GM12878 (cell line): ENCODE results near the gene EPGN. TPM values are rescaled to one million over a fixed set of nuclear protein-coding genes. Genes with fewer than 3 reads are reported as not detected.

Experiments
- ATAC-seq: fragments of 200-7000 bp; cut with Tn5 transposase; 3 replicates; pipeline ENCODE4 v1.9.1; 2020; ENCODE audit warnings: mild to moderate bottlenecking, moderate library complexity
- BruUV-seq: library from RNA; stranded (reverse); fragments of 400-500 nt; replicated peaks from 2 replicates; lab custom pipeline; 2021; lab: Mats Ljungman, UMichigan
- CTCF ChIA-PET: fragments of 300-600 bp; sonication (Branson Sonifier 250); formaldehyde crosslinking; extraction: SDS; loops from one replicate; lab custom pipeline; 2021; ENCODE audit warnings: inconsistent platforms; lab: Yijun Ruan, JAX
- POLR2A ChIA-PET: fragments of 350-600 bp; formaldehyde crosslinking; extraction: SDS; loops from one replicate; lab custom pipeline; 2021; ENCODE audit warnings: inconsistent platforms; lab: Charles Lee
- RAD21 ChIA-PET: fragments of 300-600 bp; sonication (Branson Sonifier 250); formaldehyde crosslinking; loops from one replicate; lab custom pipeline; 2023; ENCODE audit warnings: antibody characterized with exemption; ENCODE audit not compliant: unreplicated experiment; lab: Charles Lee
- SMC1A ChIA-PET: fragments of 300-600 bp; sonication (Branson Sonifier 250); formaldehyde crosslinking; loops from one replicate; lab custom pipeline; 2023; ENCODE audit not compliant: unreplicated experiment, uncharacterized antibody; lab: Charles Lee
- DNase-seq: peaks from one replicate; pipeline ENCODE4 v3.0.0-alpha.2; 2011; ENCODE audit warnings: low read depth, low spot score
- FAIRE-seq: peaks from 3 replicates; lab custom pipeline; 2011; peaks lifted over from hg19 to GRCh38; lab: Jason Lieb, UNC
- H2AFZ ChIP-seq: 2 replicates; pipeline ENCODE4 v1.6.0; 2011; ENCODE audit warnings: low read depth, low read length, control low read depth; ENCODE audit not compliant: control insufficient read depth
- H3K27ac ChIP-seq: 2 replicates; pipeline ENCODE4 v1.5.1; 2011; ENCODE audit warnings: control low read depth; ENCODE audit not compliant: control insufficient read depth, insufficient read depth
- H3K27me3 ChIP-seq, 2 experiments: replicated peaks in 1 of 2; 2 replicates each; pipeline versions ENCODE4 v1.6.0 to v1.6.1; 2011; ENCODE audit warnings: low read length in 1 of 2; ENCODE audit not compliant: control insufficient read depth in 2 of 2, insufficient read depth in 2 of 2
- H3K36me3 ChIP-seq, 2 experiments: 2 replicates each; pipeline ENCODE4 v1.5.1; 2011; ENCODE audit warnings: low read length in 1 of 2; ENCODE audit not compliant: control insufficient read depth in 2 of 2, insufficient read depth in 2 of 2
- H3K4me1 ChIP-seq: 2 replicates; pipeline ENCODE4 v1.6.1; 2011; ENCODE audit warnings: mild to moderate bottlenecking, low read length, moderate library complexity, mixed read lengths; ENCODE audit not compliant: control insufficient read depth, insufficient read depth
- H3K4me2 ChIP-seq: 2 replicates; pipeline ENCODE4 v1.6.0; 2011; ENCODE audit warnings: control low read depth; ENCODE audit not compliant: control insufficient read depth, insufficient read depth
- H3K4me3 ChIP-seq: fragments of 200-600 bp; sonication (generic); 2 replicates; pipeline ENCODE4 v1.5.1; 2016
- H3K79me2 ChIP-seq: 2 replicates; pipeline ENCODE4 v1.6.0; 2011; ENCODE audit warnings: low read length; ENCODE audit not compliant: control insufficient read depth, insufficient read depth
- H3K9ac ChIP-seq: 2 replicates; pipeline ENCODE4 v1.8.0; 2011; ENCODE audit warnings: low read length, control low read depth, mixed read lengths; ENCODE audit not compliant: control insufficient read depth, insufficient read depth
- H3K9me3 ChIP-seq: replicated peaks from 3 replicates; pipeline ENCODE4 v1.5.1; 2011; ENCODE audit warnings: mild to moderate bottlenecking, low read length; ENCODE audit not compliant: control insufficient read depth, insufficient read depth
- H4K20me1 ChIP-seq: 2 replicates; pipeline ENCODE4 v1.6.0; 2011; ENCODE audit not compliant: control insufficient read depth, insufficient read depth
- JUND ChIP-seq: IDR thresholded peaks from 2 replicates; pipeline ENCODE4 v1.6.1; 2012; ENCODE audit warnings: low read depth, mild to moderate bottlenecking, low read length, improper control_type of control experiment, moderate library complexity
- MEF2A ChIP-seq: IDR thresholded peaks from 2 replicates; pipeline ENCODE4 v1.6.1; 2011; ENCODE audit warnings: low read depth, mild to moderate bottlenecking, low read length, moderate library complexity; ENCODE audit not compliant: insufficient read depth
- NR2C1 ChIP-seq: fragments of 450-650 bp; IDR thresholded peaks from 2 replicates; pipeline ENCODE4 v1.6.1; 2017; ENCODE audit warnings: antibody characterized with exemption, mild to moderate bottlenecking, moderate library complexity
- SUZ12 ChIP-seq: fragments of 200-600 bp; sonication (generic); IDR thresholded peaks from one replicate; pipeline ENCODE4 v1.6.1; 2018; ENCODE audit warnings: antibody characterized with exemption, mild to moderate bottlenecking; ENCODE audit not compliant: unreplicated experiment
- WGBS: methylation state at CpG from one replicate; pipeline ENCODE4 v1.1.6; 2016; ENCODE audit warnings: low lambda C conversion rate; ENCODE audit not compliant: insufficient replicate concordance, insufficient coverage; ENCODE audit errors: missing lambda C conversion rate; 5-methylcytosine and 5-hydroxymethylcytosine counted together
- in situ Hi-C: fragments of 300-500 bp; cut with MboI; formaldehyde crosslinking; loops from 9 replicates; pipeline ENCODE4 v1.14.3; 2018; ENCODE audit warnings: mixed read lengths
- intact Hi-C: fragments of 100-400 bp; cut with micrococcal nuclease; formaldehyde crosslinking; loops from one replicate; pipeline ENCODE4 v1.14.2; 2022; ENCODE audit not compliant: unreplicated experiment
- polyA plus RNA-seq, 11 experiments: library from polyadenylated mRNA; depleted of rRNA in 4 of 11; unstranded in 6 of 11; stranded (reverse) in 5 of 11; fragments of >200 nt; fragmentation: Nextera tagmentation in 4 of 11; fragmentation: Illumina TruSeq in 1 of 11; extraction: Ambion mirVana in 4 of 11; extraction: Trizol in 1 of 11; gene quantifications; 1 replicate in 1 of 11; 2 replicates in 10 of 11; pipeline versions ENCODE4 v1.2.1 to v1.2.3, GENCODE V29; 2011 to 2016; ENCODE audit warnings: inconsistent platforms in 2 of 11, missing spikeins in 2 of 11, low read depth in 1 of 11
- total RNA-seq, 4 experiments: library from RNA; depleted of rRNA in 3 of 4; stranded (reverse); fragments of >200 nt in 3 of 4; fragmentation: Illumina TruSeq in 1 of 4; extraction: Trizol in 1 of 4; gene quantifications; 2 replicates each; pipeline versions ENCODE4 v1.2.1 to v1.2.3, GENCODE V29; 2013 to 2021
- TF ChIP-seq, protein P1 (sequence below): fragments of 450-650 bp; IDR thresholded peaks from 2 replicates; pipeline ENCODE4 v1.6.1; 2018; ENCODE audit warnings: mild to moderate bottlenecking, low read depth, moderate library complexity; ENCODE audit not compliant: partially characterized antibody
- TF ChIP-seq, protein P2 (sequence below): fragments of 450-650 bp; IDR thresholded peaks from 2 replicates; pipeline ENCODE4 v1.6.1; 2016; ENCODE audit warnings: mild to moderate bottlenecking, moderate library complexity, borderline replicate concordance

Gene EPGN
- total and polyA plus RNA-seq, 10 of the 15 experiments (the other 5 are each of a cell fraction or from before 2014, with no cell fraction given) = 0.06 to 0.54 (median 0.28) TPM; not detected in 6

DNA sequence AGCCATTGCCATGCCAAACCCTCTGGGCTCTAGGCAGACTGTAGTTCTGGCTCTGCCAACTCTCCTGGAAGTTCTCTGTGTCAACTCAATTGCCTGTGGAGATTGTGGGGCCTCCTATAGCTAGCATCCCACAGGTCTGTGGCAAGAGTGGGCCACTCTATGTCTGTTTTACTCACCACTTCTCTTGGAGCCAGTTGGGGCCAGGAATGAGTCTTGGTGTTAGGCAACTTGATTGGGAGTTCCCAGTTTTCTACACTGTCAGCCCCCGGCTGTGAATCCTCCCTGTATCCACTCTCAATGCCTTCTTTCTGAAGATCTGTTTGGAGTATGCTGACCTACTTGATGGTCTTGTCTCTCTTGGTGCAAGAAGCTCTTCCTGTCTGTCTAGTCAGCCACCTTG, 48.2 kb upstream of the EPGN start:
- FAIRE-seq (no peak), DNase-seq (no peak), ATAC-seq (no peak)
- Histone ChIP-seq H3K36me3 (no peaks in the 10 kb centered on the region), H3K79me2 (no peaks in the 10 kb centered on the region), H2AFZ (no peak overlapping the region), H4K20me1 (no peaks in the 10 kb centered on the region), H3K4me2 (no peak overlapping the region), H3K4me3 (no peak overlapping the region), H3K27ac (no peak overlapping the region), H3K27me3 (no peaks in the 10 kb centered on the region), H3K4me1 (no peaks in the 10 kb centered on the region), H3K9ac (no peak overlapping the region), H3K9me3 (no peaks in the 10 kb centered on the region)
- RAD21 ChIA-PET = no interaction called here
- CTCF ChIA-PET = interaction anchor here (1.0 to 2.3 kb wide), 2 partner anchors 17 to 31 kb away, joined by 3 to 8 read pairs; no protein-coding TSS in a partner anchor
- 89% methylated on average over 1 of the region's 1 CpG for WGBS
- TF ChIP-seq NR2C1 (no peak), MEF2A (no peak), JUND (no peak), SUZ12 (no peak)
- TF ChIP-seq, protein P1, sequence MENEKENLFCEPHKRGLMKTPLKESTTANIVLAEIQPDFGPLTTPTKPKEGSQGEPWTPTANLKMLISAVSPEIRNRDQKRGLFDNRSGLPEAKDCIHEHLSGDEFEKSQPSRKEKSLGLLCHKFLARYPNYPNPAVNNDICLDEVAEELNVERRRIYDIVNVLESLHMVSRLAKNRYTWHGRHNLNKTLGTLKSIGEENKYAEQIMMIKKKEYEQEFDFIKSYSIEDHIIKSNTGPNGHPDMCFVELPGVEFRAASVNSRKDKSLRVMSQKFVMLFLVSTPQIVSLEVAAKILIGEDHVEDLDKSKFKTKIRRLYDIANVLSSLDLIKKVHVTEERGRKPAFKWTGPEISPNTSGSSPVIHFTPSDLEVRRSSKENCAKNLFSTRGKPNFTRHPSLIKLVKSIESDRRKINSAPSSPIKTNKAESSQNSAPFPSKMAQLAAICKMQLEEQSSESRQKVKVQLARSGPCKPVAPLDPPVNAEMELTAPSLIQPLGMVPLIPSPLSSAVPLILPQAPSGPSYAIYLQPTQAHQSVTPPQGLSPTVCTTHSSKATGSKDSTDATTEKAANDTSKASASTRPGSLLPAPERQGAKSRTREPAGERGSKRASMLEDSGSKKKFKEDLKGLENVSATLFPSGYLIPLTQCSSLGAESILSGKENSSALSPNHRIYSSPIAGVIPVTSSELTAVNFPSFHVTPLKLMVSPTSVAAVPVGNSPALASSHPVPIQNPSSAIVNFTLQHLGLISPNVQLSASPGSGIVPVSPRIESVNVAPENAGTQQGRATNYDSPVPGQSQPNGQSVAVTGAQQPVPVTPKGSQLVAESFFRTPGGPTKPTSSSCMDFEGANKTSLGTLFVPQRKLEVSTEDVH = no peak
- TF ChIP-seq, protein P2, sequence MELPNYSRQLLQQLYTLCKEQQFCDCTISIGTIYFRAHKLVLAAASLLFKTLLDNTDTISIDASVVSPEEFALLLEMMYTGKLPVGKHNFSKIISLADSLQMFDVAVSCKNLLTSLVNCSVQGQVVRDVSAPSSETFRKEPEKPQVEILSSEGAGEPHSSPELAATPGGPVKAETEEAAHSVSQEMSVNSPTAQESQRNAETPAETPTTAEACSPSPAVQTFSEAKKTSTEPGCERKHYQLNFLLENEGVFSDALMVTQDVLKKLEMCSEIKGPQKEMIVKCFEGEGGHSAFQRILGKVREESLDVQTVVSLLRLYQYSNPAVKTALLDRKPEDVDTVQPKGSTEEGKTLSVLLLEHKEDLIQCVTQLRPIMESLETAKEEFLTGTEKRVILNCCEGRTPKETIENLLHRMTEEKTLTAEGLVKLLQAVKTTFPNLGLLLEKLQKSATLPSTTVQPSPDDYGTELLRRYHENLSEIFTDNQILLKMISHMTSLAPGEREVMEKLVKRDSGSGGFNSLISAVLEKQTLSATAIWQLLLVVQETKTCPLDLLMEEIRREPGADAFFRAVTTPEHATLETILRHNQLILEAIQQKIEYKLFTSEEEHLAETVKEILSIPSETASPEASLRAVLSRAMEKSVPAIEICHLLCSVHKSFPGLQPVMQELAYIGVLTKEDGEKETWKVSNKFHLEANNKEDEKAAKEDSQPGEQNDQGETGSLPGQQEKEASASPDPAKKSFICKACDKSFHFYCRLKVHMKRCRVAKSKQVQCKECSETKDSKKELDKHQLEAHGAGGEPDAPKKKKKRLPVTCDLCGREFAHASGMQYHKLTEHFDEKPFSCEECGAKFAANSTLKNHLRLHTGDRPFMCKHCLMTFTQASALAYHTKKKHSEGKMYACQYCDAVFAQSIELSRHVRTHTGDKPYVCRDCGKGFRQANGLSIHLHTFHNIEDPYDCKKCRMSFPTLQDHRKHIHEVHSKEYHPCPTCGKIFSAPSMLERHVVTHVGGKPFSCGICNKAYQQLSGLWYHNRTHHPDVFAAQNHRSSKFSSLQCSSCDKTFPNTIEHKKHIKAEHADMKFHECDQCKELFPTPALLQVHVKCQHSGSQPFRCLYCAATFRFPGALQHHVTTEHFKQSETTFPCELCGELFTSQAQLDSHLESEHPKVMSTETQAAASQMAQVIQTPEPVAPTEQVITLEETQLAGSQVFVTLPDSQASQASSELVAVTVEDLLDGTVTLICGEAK = no peak
- intact Hi-C loops (no loop called here), in situ Hi-C loops (no loop called here)
- no TSS peak for BruUV-seq
- POLR2A ChIA-PET = no interaction called here
- SMC1A ChIA-PET = no interaction called here
